K562 (cell line): Measurements from ENCODE around the gene PCNX2. TPM values are rescaled to one million over a fixed set of nuclear protein-coding genes. Genes with fewer than 3 reads are reported as not detected.

Experiments used
- ATAC-seq: fragments of 200-7000 bp; cut with Tn5 transposase; 3 replicates; pipeline ENCODE4 v1.9.1; 2020; ENCODE audit warnings: moderate library complexity
- BruUV-seq: library from RNA; stranded (reverse); fragments of 400-500 nt; replicated peaks from 2 replicates; lab custom pipeline; 2021; lab: Mats Ljungman, UMichigan
- CTCF ChIA-PET: fragments of 300-600 bp; formaldehyde crosslinking; extraction: SDS; loops from one replicate; lab custom pipeline; 2021; ENCODE audit warnings: low intra/inter-chr PET ratio; lab: Yijun Ruan, JAX
- POLR2A ChIA-PET: fragments of 300-600, 350-650 bp; sonication (Branson Sonifier 250); formaldehyde crosslinking; extraction: SDS; loops from one replicate; lab custom pipeline; 2021; ENCODE audit warnings: antibody characterized with exemption, inconsistent platforms; lab: Yijun Ruan, JAX
- DNase-seq, 4 experiments: peaks; one replicate each; pipeline versions ENCODE4 v3.0.0 to v3.0.0-alpha.2; 2011 to 2018; ENCODE audit warnings: low spot score in 3 of 4, mixed read lengths in 3 of 4; ENCODE audit errors: extremely low read depth in 1 of 4
- FAIRE-seq: peaks from 2 replicates; lab custom pipeline; 2011; peaks lifted over from hg19 to GRCh38; lab: Jason Lieb, UNC
- H2AFZ ChIP-seq: 2 replicates; pipeline ENCODE4 v1.6.0; 2011; ENCODE audit warnings: low read depth, low read length, control low read depth, inconsistent platforms
- H3K27ac ChIP-seq: fragments of 200-600 bp; 3 replicates; pipeline ENCODE4 v1.8.0; 2011; ENCODE audit warnings: low read depth, mild to moderate bottlenecking, control low read depth, inconsistent platforms, low read length, moderate library complexity, mixed read lengths; ENCODE audit errors: extremely low read depth
- H3K27me3 ChIP-seq, 2 experiments: fragments of 300-600 bp in 1 of 2; 2 replicates in 1 of 2; 3 replicates in 1 of 2; pipeline versions ENCODE4 v1.6.0 to v1.8.0; 2011; ENCODE audit warnings: inconsistent platforms in 2 of 2, low read length in 2 of 2, mild to moderate bottlenecking in 1 of 2, mixed read lengths in 1 of 2, moderate library complexity in 1 of 2; ENCODE audit not compliant: control insufficient read depth in 2 of 2, insufficient read depth in 2 of 2
- H3K36me3 ChIP-seq: fragments of 300-600 bp; 3 replicates; pipeline ENCODE4 v1.8.0; 2011; ENCODE audit warnings: mild to moderate bottlenecking, low read length, inconsistent platforms; ENCODE audit not compliant: control insufficient read depth, insufficient read depth
- H3K4me1 ChIP-seq, 2 experiments: fragments of 200-600 bp in 1 of 2; replicated peaks in 1 of 2; 2 replicates in 1 of 2; 3 replicates in 1 of 2; pipeline versions ENCODE4 v1.5.1 to v1.8.0; 2011; ENCODE audit warnings: inconsistent platforms in 2 of 2, low read length in 2 of 2, mild to moderate bottlenecking in 1 of 2, mixed read lengths in 1 of 2, moderate library complexity in 1 of 2; ENCODE audit not compliant: control insufficient read depth in 2 of 2, insufficient read depth in 2 of 2
- H3K4me2 ChIP-seq: 2 replicates; pipeline ENCODE4 v1.6.1; 2011; ENCODE audit warnings: low read length, control low read depth, inconsistent platforms, mixed read lengths; ENCODE audit not compliant: insufficient read depth
- H3K4me3 ChIP-seq: fragments of 200-600 bp; sonication (generic), shearing (Covaris generic); 2 replicates; pipeline ENCODE4 v1.5.1; 2016; ENCODE audit warnings: control low read depth, inconsistent platforms
- H3K79me2 ChIP-seq: fragments of 200-600 bp; 3 replicates; pipeline ENCODE4 v1.8.0; 2011; ENCODE audit warnings: low read length, inconsistent platforms; ENCODE audit not compliant: control insufficient read depth, insufficient read depth
- H3K9ac ChIP-seq, 2 experiments: 2 replicates each; pipeline versions ENCODE4 v1.6.0 to v1.6.1; 2011; ENCODE audit warnings: low read depth in 2 of 2, low read length in 2 of 2, control low read depth in 1 of 2, inconsistent platforms in 1 of 2, mild to moderate bottlenecking in 1 of 2, mixed read lengths in 1 of 2; ENCODE audit not compliant: insufficient read depth in 1 of 2
- H3K9me1 ChIP-seq: one replicate; pipeline ENCODE4 v1.6.0; 2011; ENCODE audit warnings: inconsistent platforms, mild to moderate bottlenecking, low read length, moderate library complexity; ENCODE audit not compliant: control insufficient read depth, insufficient read depth
- H3K9me3 ChIP-seq: replicated peaks from 2 replicates; pipeline ENCODE4 v1.5.1; 2011; ENCODE audit warnings: low read depth, low read length, inconsistent platforms; ENCODE audit not compliant: control insufficient read depth, insufficient read depth
- H4K20me1 ChIP-seq: replicated peaks from 2 replicates; pipeline ENCODE4 v1.6.1; 2011; ENCODE audit warnings: low read length, inconsistent platforms, mixed read lengths; ENCODE audit not compliant: control insufficient read depth, insufficient read depth
- ATF3 ChIP-seq, 2 experiments: fragments of 450-650 bp in 1 of 2; sonication (generic) in 1 of 2; formaldehyde crosslinking in 1 of 2; IDR thresholded peaks in 1 of 2; conservative IDR thresholded peaks in 1 of 2; 2 replicates each; pipeline versions ENCODE4 v1.6.1 to v1.8.1; 2016 to 2023; ENCODE audit warnings: mild to moderate bottlenecking in 2 of 2, moderate library complexity in 2 of 2, inconsistent platforms in 1 of 2, missing genetic modification reagents in 1 of 2
- ESRRA ChIP-seq: fragments of 450-650 bp; IDR thresholded peaks from 2 replicates; pipeline ENCODE4 v1.6.1; 2014; ENCODE audit warnings: low read depth, mild to moderate bottlenecking, moderate library complexity, borderline replicate concordance
- GATA2 ChIP-seq: sonication (generic); formaldehyde crosslinking; IDR thresholded peaks from 2 replicates; pipeline ENCODE4 v1.4.0; 2020; ENCODE audit warnings: mild to moderate bottlenecking, missing genetic modification reagents
- GTF2B ChIP-seq: IDR thresholded peaks from 2 replicates; pipeline ENCODE4 v1.6.1; 2011; ENCODE audit not compliant: insufficient read length; ENCODE audit errors: extremely low read depth
- JUND ChIP-seq, 2 experiments: IDR thresholded peaks; 2 replicates in 1 of 2; 3 replicates in 1 of 2; pipeline ENCODE4 v1.6.1; 2011; ENCODE audit warnings: borderline replicate concordance in 2 of 2, low read depth in 2 of 2, low read length in 2 of 2, improper control_type of control experiment in 1 of 2, missing biosample characterization in 1 of 2, missing genetic modification characterization in 1 of 2, missing genetic modification reagents in 1 of 2
- RBM14 ChIP-seq: fragments of 200-400 bp; formaldehyde crosslinking; IDR thresholded peaks from 2 replicates; pipeline ENCODE4 v1.6.1; 2018; ENCODE audit warnings: low read depth, mild to moderate bottlenecking, low read length, moderate library complexity, borderline replicate concordance; ENCODE audit not compliant: insufficient read depth
- RBM34 ChIP-seq: fragments of 200-400 bp; formaldehyde crosslinking; IDR thresholded peaks from 2 replicates; pipeline ENCODE4 v1.6.1; 2018; ENCODE audit warnings: low read length, borderline replicate concordance; ENCODE audit not compliant: insufficient read depth
- WGBS: fragments of 100-300 bp; shearing (Covaris generic); methylation state at CpG from one replicate; pipeline ENCODE4 v1.1.6; 2016; ENCODE audit warnings: low coverage, mixed read lengths; ENCODE audit not compliant: insufficient coverage; ENCODE audit errors: missing lambda C conversion rate; 5-methylcytosine and 5-hydroxymethylcytosine counted together
- in situ Hi-C: fragments of 300-500 bp; cut with MboI; formaldehyde crosslinking; loops from 4 replicates; pipeline ENCODE4 v1.15.0; 2018; ENCODE audit warnings: inconsistent platforms, mixed read lengths
- intact Hi-C: fragments of 100-400 bp; cut with micrococcal nuclease; formaldehyde crosslinking; loops from 2 replicates; pipeline ENCODE4 v1.14.2; 2022
- polyA plus RNA-seq, 8 experiments: library from polyadenylated mRNA; depleted of rRNA in 4 of 8; stranded (reverse) in 5 of 8; unstranded in 3 of 8; fragments of >200 nt; fragmentation: Nextera tagmentation in 2 of 8; fragmentation: Illumina TruSeq in 1 of 8; extraction: Ambion mirVana in 2 of 8; extraction: Trizol in 1 of 8; gene quantifications; 2 replicates each; pipeline versions ENCODE4 v1.2.1 to v1.2.3, GENCODE V29; 2011 to 2014; ENCODE audit warnings: inconsistent platforms in 1 of 8, missing spikeins in 1 of 8
- total RNA-seq, 7 experiments: library from RNA; depleted of rRNA in 6 of 7; stranded (reverse); fragments of >200 nt in 6 of 7; fragmentation: Illumina TruSeq in 2 of 7; extraction: Trizol in 2 of 7; gene quantifications; 2 replicates each; pipeline versions ENCODE4 v1.2.1 to v1.2.3, GENCODE V29; 2011 to 2021; ENCODE audit warnings: low replicate concordance in 1 of 7

PCNX2 gene
- total and polyA plus RNA-seq, 9 of the 15 experiments (the other 6 are each of a cell fraction or from before 2014, with no cell fraction given): 0.07 to 0.33 TPM; not detected in 7

GRCh38 chr1:232944347-232944746 is 351.2 kb downstream of the PCNX2 start:
- no peak for ATAC-seq
- Histone ChIP-seq H3K9me3 (no peaks in the 10 kb centered on the region), H3K9me1 (no peaks in the 10 kb centered on the region), H3K4me1 (peaks cover 0 to 7% of the 10 kb centered on the region in 2 experiments; a peak in 3 of 5 replicates), H3K9ac (no peak overlapping the region)
- ChIA-PET CTCF (no interaction called here), POLR2A (no interaction called here)
- TF ChIP-seq ESRRA (0 out of 2 replicates have a peak, but pooled peaks have one; percentile 18), RBM34 (no peak), ATF3 (IDR thresholded peaks at IDR 0.05) (peak; percentile 21; the same call in 1 of the 2 replicates), ATF3 (CRISPR knock-in tag; conservative IDR thresholded peaks at IDR 0.05) (no peak), RBM14 (no peak), GATA2 (no peak), GTF2B (no peak), JUND (IDR thresholded peaks at IDR 0.05; ENCODE audit: borderline replicate concordance, low read depth, low read length) (0 out of 2 replicates have a peak, but pooled peaks have one; percentile 14), JUND (tag; IDR thresholded peaks at IDR 0.05; ENCODE audit: borderline replicate concordance, low read depth, low read length) (no peak)
- TF ChIP-seq, all 486 proteins: peak for 3
- no peak overlapping the region for H3K4me2 ChIP-seq
- no peaks in the 10 kb centered on the region for H3K79me2 ChIP-seq
- BruUV-seq: no TSS peak
- H3K27me3 ChIP-seq: no peaks in the 10 kb centered on the region
- in situ Hi-C loops (no loop called here), intact Hi-C loops (no loop called here)
- DNase-seq: no peak
- no peaks in the 10 kb centered on the region for H4K20me1 ChIP-seq
- H3K27ac ChIP-seq: no peak overlapping the region
- H2AFZ ChIP-seq: no peak overlapping the region
- 18% methylated on average over 5 of the region's 5 CpGs for WGBS
- no peak overlapping the region for H3K4me3 ChIP-seq
- no peaks in the 10 kb centered on the region for H3K36me3 ChIP-seq
- no peak for FAIRE-seq
